ENCODE results near the gene KRTAP5-4. TPM values are rescaled to one million over a fixed set of nuclear protein-coding genes. Genes with fewer than 3 reads are reported as not detected.
"Not testable (repeated sequence)": the region's sequence is repeated elsewhere in the genome, so short reads cannot be mapped to it uniquely, and the experiment has no call there.

Gene KRTAP5-4
- total and polyA plus RNA-seq, 2 donors (not counting 1 experiment from before 2014, with no cell fraction given): not detected

GRCh38 chr11:1605923-1606322 is 16.0 kb downstream of the KRTAP5-4 start:
- peak overlapping the region; percentile 43 for H3K9ac ChIP-seq (ENCODE audit: low read length)
- Mint-ChIP-seq H3K27ac (peak overlapping the region; percentile 87), H3K4me1 (peaks cover 15% of the 10 kb centered on the region), H3K4me3 (peak overlapping the region; percentile 75), H3K27me3 (peaks cover 21% of the 10 kb centered on the region)
- POLR2A ChIA-PET; H3K27me3 ChIP-seq (replicated peaks in 1 of 4; ENCODE audit: control extremely low read depth in 1 of 4, control insufficient read depth in 3 of 4, insufficient read depth in 4 of 4, low read length in 3 of 4); intact Hi-C loops (cut with micrococcal nuclease); H3K9me3 ChIP-seq (ENCODE audit: control extremely low read depth in 1 of 3, control insufficient read depth in 2 of 3, insufficient read depth in 1 of 3, low read length in 2 of 3); H4K20me1 ChIP-seq (ENCODE audit: control insufficient read depth, insufficient read depth, low read length, poor library complexity, severe bottlenecking); H3K36me3 ChIP-seq (replicated peaks in 1 of 2; ENCODE audit: control extremely low read depth in 1 of 2, control insufficient read depth in 1 of 2, extremely low read depth in 1 of 2, insufficient read depth in 2 of 2, low read length in 1 of 2); H3K9me3 Mint-ChIP-seq (ENCODE audit: insufficient read depth); H3K79me2 ChIP-seq (ENCODE audit: control insufficient read depth, insufficient read depth, low read length): not testable (repeated sequence)
- H3K4me1 ChIP-seq (ENCODE audit: control insufficient read depth in 2 of 2, insufficient read depth in 2 of 2, low read length in 2 of 2): peaks cover 0 to 15% of the 10 kb centered on the region in 2 donors
- peak overlapping the region in 1 of 5 experiments; percentile 14 for H3K4me3 ChIP-seq (ENCODE audit: control extremely low read depth in 1 of 5, extremely low read depth in 1 of 5, insufficient read depth in 1 of 5, low read depth in 2 of 5, low read length in 4 of 5)
- H2AFZ ChIP-seq (ENCODE audit: insufficient read depth, low read depth, low read length, poor library complexity, severe bottlenecking): peak overlapping the region; percentile 78
- peak overlapping the region; percentile 53 to 59 for H3K27ac ChIP-seq (ENCODE audit: low read length in 2 of 2)
- DNase-seq (peak; percentile 66), ATAC-seq (ENCODE audit: low read depth) (peak; percentile 86)
- 70% methylated on average over 13 of the region's 13 CpGs for WGBS (ENCODE audit: insufficient coverage)
- CTCF ChIA-PET: interaction anchor here (1.3 to 1.4 kb wide), 2 partner anchors 11 to 31 kb away, joined by 6 to 8 read pairs; no protein-coding TSS in a partner anchor
- peak overlapping the region; percentile 52 for H3K4me2 ChIP-seq (replicated peaks; ENCODE audit: low read depth, low read length, poor library complexity, severe bottlenecking)

- H3K9me3 Mint-ChIP-seq (ENCODE audit: insufficient read depth): no peaks in the 10 kb centered on the region
These were observed 17.2 kb downstream of the KRTAP5-4 start for GRCh38 chr11:1604711-1605110.

More at GRCh38 chr11:1604711-1605110, 17.2 kb downstream of the KRTAP5-4 start:
- Histone ChIP-seq H3K4me1 (ENCODE audit: control insufficient read depth in 2 of 2, insufficient read depth in 2 of 2, low read length in 2 of 2) (peaks cover 0 to 15% of the 10 kb centered on the region in 2 donors), H3K4me2 (replicated peaks; ENCODE audit: low read depth, low read length, poor library complexity, severe bottlenecking) (no peak overlapping the region), H3K4me3 (ENCODE audit: control extremely low read depth in 1 of 5, extremely low read depth in 1 of 5, insufficient read depth in 1 of 5, low read depth in 2 of 5, low read length in 4 of 5) (no peak overlapping the region), H3K9me3 (ENCODE audit: control extremely low read depth in 1 of 3, control insufficient read depth in 2 of 3, insufficient read depth in 1 of 3, low read length in 2 of 3) (no peaks in the 10 kb centered on the region), H3K36me3 (replicated peaks in 1 of 2; ENCODE audit: control extremely low read depth in 1 of 2, control insufficient read depth in 1 of 2, extremely low read depth in 1 of 2, insufficient read depth in 2 of 2, low read length in 1 of 2) (no peaks in the 10 kb centered on the region), H3K79me2 (ENCODE audit: control insufficient read depth, insufficient read depth, low read length) (no peaks in the 10 kb centered on the region), H2AFZ (ENCODE audit: insufficient read depth, low read depth, low read length, poor library complexity, severe bottlenecking) (no peak overlapping the region), H3K27me3 (replicated peaks in 1 of 4; ENCODE audit: control extremely low read depth in 1 of 4, control insufficient read depth in 3 of 4, insufficient read depth in 4 of 4, low read length in 3 of 4) (peaks cover 0 to 3% (median 0%) of the 10 kb centered on the region in 4 experiments), H4K20me1 (ENCODE audit: control insufficient read depth, insufficient read depth, low read length, poor library complexity, severe bottlenecking) (no peaks in the 10 kb centered on the region), H3K9ac (ENCODE audit: low read length) (no peak overlapping the region), H3K27ac (ENCODE audit: low read length in 2 of 2) (no peak overlapping the region)
- ATAC-seq (ENCODE audit: low read depth): no peak
- DNase-seq: no peak
- ChIA-PET CTCF (interaction anchor here (1.0 to 1.4 kb wide), 3 partner anchors 10 to 48 kb away, joined by 5 to 8 read pairs (median 6); no protein-coding TSS in a partner anchor), POLR2A (no interaction called here)
- H3K27me3 Mint-ChIP-seq: peaks cover 25% of the 10 kb centered on the region
- no peak overlapping the region for H3K27ac Mint-ChIP-seq
- WGBS (ENCODE audit: insufficient coverage): 97% methylated on average over 7 of the region's 7 CpGs
- intact Hi-C loops (cut with micrococcal nuclease): no loop called here
- H3K4me1 Mint-ChIP-seq: peaks cover 15% of the 10 kb centered on the region
- no peak overlapping the region for H3K4me3 Mint-ChIP-seq
- TF ChIP-seq CTCF (IDR thresholded peaks at IDR 0.05) (no peak), EZH2 (IDR thresholded peaks at IDR 0.05; ENCODE audit: borderline replicate concordance, insufficient read depth, low read depth, low read length, poor library complexity, severe bottlenecking) (no peak)

Data from B cell (primary cell).